ENCODE measurements around the gene SPARCL1.
A peak's percentile ranks its signal among the peaks of the same experiment; 100 is the strongest.
"Not testable (repeated sequence)": the region's sequence is repeated elsewhere in the genome, so short reads cannot be mapped to it uniquely, and the experiment has no call there.

- not testable (repeated sequence) for TF ChIP-seq GLIS3 (CRISPR knock-in tag; IDR thresholded peaks at IDR 0.05); CSDC2 (CRISPR knock-in tag; IDR thresholded peaks at IDR 0.05); BACH2 (CRISPR knock-in tag; IDR thresholded peaks at IDR 0.05; ENCODE audit: borderline replicate concordance); RARB (CRISPR knock-in tag; IDR thresholded peaks at IDR 0.05); ISL1 (CRISPR knock-in tag; IDR thresholded peaks at IDR 0.05); ARNTL (CRISPR knock-in tag; IDR thresholded peaks at IDR 0.05; ENCODE audit: borderline replicate concordance, low read depth)
- 0 out of 2 replicates have a peak, but pooled peaks have one; percentile 17 for TF ChIP-seq ZNF8 (CRISPR knock-in tag; IDR thresholded peaks at IDR 0.05)
Measured at GRCh38 chr4:87574376-87574775, 45.2 kb upstream of the SPARCL1 start.

Data from SK-N-SH treated with all-trans-retinoic acid at 6 μM for 48 hours (cell line).